Lower leg skin (tissue), 4 donors: ENCODE measurements around the gene MAP3K14. TPM values are rescaled to one million over a fixed set of nuclear protein-coding genes. Genes with fewer than 3 reads are reported as not detected.

ENCODE experiments used
- DNase-seq, 2 donors: peaks; one replicate each; pipeline ENCODE4 v3.0.0-alpha.2; 2019; ENCODE audit warnings: low spot score in 2 of 2
- H3K4me3 ChIP-seq: fragments of 200-600 bp; sonication (generic); 2 replicates; pipeline ENCODE4 v1.5.1; 2017; ENCODE audit warnings: mild to moderate bottlenecking, low read depth; ENCODE audit not compliant: poor library complexity, severe bottlenecking
- POLR2A ChIP-seq, 2 donors: fragments of 450-650 bp; IDR thresholded peaks; one replicate each; pipeline ENCODE4 v1.6.1; 2016 to 2017; ENCODE audit warnings: antibody characterized with exemption in 2 of 2, mild to moderate bottlenecking in 1 of 2, moderate library complexity in 1 of 2
- WGBS, 2 donors: methylation state at CpG; one replicate each; pipeline ENCODE4 v1.1.5; 2018; 5-methylcytosine and 5-hydroxymethylcytosine counted together
- intact Hi-C: fragments of 100-400 bp; cut with DNase I; formaldehyde crosslinking; loops from one replicate; pipeline ENCODE4 v1.15.0; 2023; ENCODE audit warnings: low total_unique reads
- total RNA-seq, 4 donors: library from RNA; depleted of rRNA; stranded (reverse); fragments of >200 nt; gene quantifications; one replicate each; pipeline ENCODE4 v1.1.0, GENCODE V29; 2016
- TF ChIP-seq, protein P1 (sequence below), 3 donors: fragments of 450-650 bp; IDR thresholded peaks; one replicate each; pipeline ENCODE4 v1.5.1; 2016; ENCODE audit warnings: antibody characterized with exemption in 3 of 3, mild to moderate bottlenecking in 3 of 3, moderate library complexity in 2 of 3

The MAP3K14 gene
- total RNA-seq, 4 donors from 2014 or later = 8.1 to 13.0 (median 11.0) TPM

- TF ChIP-seq, protein P1, sequence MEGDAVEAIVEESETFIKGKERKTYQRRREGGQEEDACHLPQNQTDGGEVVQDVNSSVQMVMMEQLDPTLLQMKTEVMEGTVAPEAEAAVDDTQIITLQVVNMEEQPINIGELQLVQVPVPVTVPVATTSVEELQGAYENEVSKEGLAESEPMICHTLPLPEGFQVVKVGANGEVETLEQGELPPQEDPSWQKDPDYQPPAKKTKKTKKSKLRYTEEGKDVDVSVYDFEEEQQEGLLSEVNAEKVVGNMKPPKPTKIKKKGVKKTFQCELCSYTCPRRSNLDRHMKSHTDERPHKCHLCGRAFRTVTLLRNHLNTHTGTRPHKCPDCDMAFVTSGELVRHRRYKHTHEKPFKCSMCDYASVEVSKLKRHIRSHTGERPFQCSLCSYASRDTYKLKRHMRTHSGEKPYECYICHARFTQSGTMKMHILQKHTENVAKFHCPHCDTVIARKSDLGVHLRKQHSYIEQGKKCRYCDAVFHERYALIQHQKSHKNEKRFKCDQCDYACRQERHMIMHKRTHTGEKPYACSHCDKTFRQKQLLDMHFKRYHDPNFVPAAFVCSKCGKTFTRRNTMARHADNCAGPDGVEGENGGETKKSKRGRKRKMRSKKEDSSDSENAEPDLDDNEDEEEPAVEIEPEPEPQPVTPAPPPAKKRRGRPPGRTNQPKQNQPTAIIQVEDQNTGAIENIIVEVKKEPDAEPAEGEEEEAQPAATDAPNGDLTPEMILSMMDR (IDR thresholded peaks at IDR 0.05) = no peak
- no peak for TF ChIP-seq POLR2A (IDR thresholded peaks at IDR 0.05)
- 39 to 41% methylated on average over 14 of the region's 14 CpGs for WGBS, 2 donors
- no peak overlapping the region for H3K4me3 ChIP-seq
- peak in 1 of 2 donors; percentile 87 for DNase-seq
- intact Hi-C loops = no loop called here
Measured at GRCh38 chr17:45341533-45342158, 24.8 kb upstream of the MAP3K14 start.

DNA sequence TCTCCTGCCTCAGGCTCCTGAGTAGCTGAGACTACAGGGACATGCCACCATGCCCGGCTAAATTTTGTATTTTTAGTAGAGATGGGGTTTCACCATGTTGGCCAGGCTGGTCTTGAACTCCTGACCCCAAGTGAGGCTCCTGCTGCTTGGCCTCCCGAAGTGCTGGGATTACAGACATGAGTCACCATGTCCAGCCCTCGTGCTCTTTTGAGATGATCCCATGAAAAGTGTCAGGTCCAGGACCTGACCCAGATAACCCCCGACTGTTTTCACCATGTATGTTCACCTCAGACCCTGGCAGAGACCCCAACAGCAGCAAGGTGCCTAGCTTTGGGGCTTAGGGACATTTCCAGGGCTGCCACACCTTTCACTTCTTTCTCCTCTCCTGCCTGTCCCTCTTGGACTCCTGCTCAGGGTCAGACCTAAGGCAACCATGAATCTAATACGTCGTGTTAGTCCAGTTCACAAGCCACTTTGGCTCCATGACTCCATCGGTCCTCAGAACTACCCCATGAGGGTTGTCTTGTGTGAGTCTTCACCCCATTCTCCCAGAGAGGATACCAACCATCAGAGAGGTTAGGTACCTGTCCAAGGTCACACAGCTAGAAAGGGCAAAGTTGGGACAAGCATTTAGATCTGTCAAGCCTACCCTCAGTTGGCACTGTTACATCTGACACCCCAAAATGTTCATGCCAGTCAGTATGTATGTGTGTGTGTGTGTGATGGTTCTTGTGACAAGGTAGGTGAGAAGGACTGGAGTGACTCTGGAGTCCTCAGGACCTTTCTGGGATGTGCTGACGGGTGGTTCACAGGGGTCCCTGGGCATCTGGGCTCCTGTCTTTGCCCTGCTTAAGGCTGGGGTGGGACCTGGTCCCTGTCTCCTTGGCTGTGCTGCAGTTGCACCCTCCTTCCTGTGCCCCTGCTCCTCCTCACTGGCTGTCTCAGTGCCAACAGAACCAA is 23.1 kb upstream of the MAP3K14 start:
- TF ChIP-seq, protein P1 (IDR thresholded peaks at IDR 0.05) = no peak
- TF ChIP-seq POLR2A (IDR thresholded peaks at IDR 0.05) = no peak
- 86 to 87% methylated on average over 8 of the region's 8 CpGs for WGBS, 2 donors
- H3K4me3 ChIP-seq = no peak overlapping the region
- intact Hi-C loops = no loop called here
- peak in 1 of 2 donors; percentile 66 for DNase-seq

DNA sequence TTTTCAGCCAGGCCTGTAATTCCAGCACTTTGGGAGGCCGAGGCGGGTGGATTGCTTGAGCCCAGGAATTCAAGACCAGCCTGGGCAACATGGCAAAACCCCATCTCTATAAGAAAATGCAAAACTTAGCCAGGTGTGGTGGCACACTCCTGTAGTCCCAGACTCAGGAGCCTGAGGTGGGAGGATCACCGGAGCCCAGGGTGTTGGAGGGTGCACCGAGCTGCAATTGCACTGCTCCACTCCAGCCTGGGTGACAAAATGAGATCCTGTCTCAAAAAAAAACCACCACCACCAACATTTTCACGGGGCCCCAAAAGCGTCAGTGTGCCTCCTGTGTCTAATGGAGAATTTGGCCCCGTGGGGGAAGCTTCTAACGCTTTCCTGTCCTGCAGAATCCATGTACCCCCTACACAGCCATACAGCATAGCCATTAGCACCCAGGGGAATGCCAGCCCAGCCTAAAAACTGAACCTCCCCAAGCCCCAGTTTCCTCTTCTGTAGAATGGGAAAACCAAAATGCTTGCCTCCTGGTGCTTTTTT is 22.2 kb upstream of the MAP3K14 start:
- H3K4me3 ChIP-seq = no peak overlapping the region
- TF ChIP-seq, protein P1 (IDR thresholded peaks at IDR 0.05) = no peak
- TF ChIP-seq POLR2A (IDR thresholded peaks at IDR 0.05) = no peak
- DNase-seq = peak in 1 of 2 donors; percentile 69
- intact Hi-C loops = no loop called here
- 85 to 91% methylated on average over 8 of the region's 8 CpGs for WGBS, 2 donors

DNA sequence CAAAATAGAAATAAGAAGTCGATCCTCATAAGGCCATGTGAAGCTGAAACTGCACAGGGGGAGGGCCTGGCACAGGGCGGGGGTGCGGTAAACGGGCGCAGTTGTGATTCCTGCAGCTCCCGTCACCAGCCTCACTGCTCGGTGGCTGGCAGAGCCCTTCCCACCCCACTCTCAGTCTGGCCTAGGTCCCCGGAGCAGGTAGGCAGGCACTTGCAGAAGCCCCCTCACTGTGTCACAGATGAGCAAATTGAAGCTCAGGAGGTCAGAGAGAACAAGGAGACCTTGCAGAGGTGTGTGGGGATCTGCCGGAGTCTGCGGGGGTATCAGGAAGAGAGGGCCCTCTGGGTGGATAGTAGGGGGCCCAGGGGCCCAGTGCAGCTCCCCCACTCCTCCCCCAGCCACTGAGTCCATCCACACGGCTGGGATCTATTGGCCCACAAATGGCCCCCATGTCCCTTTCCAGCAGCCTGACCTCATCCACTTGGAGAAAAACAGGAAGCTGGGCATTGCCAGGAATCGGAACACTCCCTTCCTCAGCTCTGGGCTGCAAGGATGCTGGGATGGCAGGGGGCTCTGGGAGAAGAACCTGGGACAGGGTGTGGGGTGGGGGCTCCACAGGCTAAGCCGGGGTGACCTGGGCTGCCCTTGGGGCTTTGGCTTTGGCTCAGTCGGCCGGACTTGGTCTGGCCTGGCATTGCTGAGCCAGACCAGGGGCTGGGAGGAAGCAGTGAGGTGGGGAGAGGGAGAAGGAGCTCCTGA is 21.4 kb upstream of the MAP3K14 start:
- H3K4me3 ChIP-seq = no peak overlapping the region
- DNase-seq = peak in 1 of 2 donors; percentile 87
- TF ChIP-seq, protein P1 (IDR thresholded peaks at IDR 0.05) = no peak
- TF ChIP-seq POLR2A (IDR thresholded peaks at IDR 0.05) = no peak
- WGBS, 2 donors = 66 to 75% methylated on average over 15 of the region's 15 CpGs
- intact Hi-C loops = no loop called here

DNA sequence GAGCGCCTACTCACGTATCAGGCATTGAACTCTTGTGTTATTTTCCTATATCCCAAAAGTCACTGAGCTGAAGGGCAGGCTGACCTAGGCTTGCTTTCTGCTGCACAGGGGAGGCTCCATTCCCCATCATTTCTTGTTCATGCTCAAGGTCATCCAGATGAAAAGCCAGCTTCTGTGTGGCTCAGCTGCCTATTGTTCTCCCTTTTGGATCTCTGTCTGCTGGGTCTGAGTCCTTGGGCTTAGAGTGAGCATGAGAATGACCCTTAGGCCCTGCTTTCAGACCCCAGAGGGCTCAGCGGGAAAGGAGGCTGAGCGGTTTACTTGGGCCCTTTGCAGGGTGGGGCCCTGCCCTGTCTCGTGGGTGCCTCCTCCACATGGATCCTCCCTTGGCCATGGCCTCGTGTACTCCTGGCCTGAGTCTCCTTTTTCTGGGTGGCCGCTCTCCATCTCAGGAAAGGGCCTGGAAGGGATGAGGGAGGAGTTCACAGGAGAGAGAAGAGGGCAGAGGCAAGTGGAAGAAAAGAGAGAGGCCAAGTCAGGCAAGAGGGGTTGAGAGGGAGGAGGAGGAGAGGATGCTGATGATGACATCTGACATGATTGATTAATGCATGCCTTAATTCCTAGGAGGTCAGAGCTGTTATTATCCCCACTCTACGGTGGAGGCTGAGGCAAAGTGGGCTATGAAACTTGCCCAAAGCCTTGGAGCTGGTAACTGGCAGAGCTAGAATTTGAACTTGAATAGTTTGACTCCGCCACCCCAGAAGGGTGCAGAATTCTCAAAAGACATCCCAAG is 19.8 kb upstream of the MAP3K14 start:
- DNase-seq = peak in 1 of 2 donors; percentile 48
- no peak overlapping the region for H3K4me3 ChIP-seq
- intact Hi-C loops = no loop called here
- TF ChIP-seq POLR2A (IDR thresholded peaks at IDR 0.05) = no peak
- TF ChIP-seq, protein P1 (IDR thresholded peaks at IDR 0.05) = no peak
- WGBS, 2 donors = 83 to 91% methylated on average over 9 of the region's 9 CpGs
